ENCODE results near the gene KCNQ1.

The KCNQ1 gene

DNA sequence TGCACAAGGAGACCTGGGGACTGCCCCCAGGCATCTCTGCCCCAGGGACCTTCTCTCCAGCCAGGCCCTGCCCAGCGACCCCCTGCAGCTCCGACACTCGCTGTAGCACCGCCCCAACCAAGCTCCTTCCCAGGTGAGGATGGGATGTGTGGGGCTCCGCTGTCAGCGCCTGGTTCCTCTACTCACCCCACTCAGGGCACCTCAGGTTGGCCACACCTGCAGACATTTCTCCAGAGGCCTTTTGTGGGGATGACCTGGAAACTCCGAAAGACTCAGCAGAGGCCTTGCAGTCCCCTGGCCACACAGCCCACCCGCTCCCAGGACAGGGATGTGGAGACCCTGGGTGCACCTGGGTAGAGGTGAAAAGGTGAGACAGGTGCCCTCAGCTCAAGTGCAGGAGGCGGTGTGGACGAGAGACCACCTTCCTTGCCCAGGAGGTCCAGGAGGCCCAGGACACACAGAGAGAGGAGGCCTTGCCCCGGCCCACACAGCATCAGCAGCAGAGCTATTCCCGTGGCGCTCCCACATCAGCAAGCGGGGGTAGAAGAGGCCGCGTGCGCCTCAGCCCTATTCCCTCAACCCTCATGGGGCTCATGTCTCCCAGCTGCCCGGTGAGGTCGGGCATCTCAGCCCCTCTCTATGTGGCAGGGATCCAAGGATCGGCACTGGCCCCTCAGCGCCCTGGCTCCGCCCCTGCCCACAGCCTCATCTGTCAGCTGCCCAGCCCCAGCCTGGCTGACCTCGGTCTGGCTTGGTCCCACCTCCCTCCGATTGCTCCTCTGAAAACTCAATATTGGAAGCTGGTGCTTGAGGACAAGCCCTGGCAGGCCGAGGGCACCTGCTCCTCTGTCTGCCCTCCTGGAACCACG, 21.4 kb upstream of the KCNQ1 start:
- no peak for DNase-seq (ENCODE audit: low spot score)

DNA sequence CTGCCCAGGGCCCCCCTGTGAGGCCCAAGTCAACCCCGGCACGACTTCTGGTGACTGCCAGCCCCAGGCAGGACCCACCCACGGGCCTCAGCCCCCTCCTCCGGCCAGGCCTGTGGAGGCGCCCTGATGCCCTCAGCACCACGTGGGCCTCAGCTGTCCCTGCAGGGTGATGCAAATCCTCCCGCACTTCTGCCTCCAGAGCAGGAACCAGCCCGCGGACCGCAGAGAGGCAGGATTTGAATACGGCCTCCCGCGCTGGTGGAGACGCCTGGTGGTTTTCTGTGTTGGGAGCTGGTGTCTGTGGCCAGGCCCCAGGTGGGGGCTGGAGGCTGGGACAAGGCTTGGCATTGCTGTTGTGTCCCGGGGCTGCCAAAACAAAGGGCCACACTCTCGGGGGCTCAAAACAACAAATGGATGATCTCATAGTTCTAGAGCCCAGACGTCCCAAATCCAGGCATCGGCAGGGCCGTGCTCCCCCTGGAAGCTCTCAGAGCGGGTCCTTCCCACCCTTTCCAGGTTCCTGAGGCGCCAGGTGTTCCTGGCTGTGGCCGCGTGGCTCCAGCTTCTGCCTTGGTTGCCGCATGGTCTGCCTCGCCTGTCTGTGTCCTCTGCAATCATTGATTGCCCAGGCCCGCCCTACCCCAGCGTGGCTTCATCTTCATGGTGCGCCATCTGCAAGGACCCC, 19.9 kb upstream of the KCNQ1 start:
- no peak for DNase-seq (ENCODE audit: low spot score)

DNA sequence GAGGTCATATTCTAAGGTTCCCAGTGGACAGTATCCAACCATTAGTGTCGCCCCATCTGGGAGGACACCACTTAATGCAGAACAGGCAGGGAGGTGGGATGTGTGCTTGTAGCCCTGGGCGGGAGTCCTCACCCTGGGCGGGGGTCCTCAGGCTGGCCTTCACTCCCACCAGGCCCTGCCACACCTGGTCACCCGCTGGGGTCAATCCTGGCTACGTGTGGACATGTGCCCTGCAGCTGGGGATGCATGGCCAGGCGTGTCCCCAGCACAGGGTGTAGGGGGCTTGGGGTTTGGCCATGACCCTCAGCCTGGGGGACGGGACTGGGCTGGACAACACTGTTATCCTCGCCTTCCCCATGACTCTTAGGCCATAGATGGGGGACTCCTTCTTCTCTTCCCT, 19.3 kb upstream of the KCNQ1 start:
- DNase-seq (ENCODE audit: low spot score): no peak

DNA sequence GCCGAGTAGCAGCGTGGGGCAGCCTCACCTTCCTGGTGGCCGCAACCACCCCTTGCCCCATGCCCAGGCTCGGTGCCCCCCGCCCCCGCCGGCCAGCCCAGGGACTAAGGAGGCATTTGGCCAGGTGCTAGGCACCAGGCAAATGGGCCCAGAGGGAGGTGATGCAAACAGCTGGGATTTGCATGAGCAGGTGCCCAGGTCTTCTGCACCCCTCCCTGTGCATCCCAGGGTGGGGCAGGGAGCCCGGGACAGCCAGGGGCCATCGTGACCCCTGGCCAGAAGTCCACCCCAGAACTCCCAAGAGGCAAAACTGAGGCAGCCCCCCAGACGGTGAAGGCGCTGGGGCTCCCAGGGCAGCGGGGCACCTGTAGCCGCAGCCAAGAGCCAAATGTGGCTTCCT, 18.6 kb upstream of the KCNQ1 start:
- no peak for DNase-seq (ENCODE audit: low spot score)

DNA sequence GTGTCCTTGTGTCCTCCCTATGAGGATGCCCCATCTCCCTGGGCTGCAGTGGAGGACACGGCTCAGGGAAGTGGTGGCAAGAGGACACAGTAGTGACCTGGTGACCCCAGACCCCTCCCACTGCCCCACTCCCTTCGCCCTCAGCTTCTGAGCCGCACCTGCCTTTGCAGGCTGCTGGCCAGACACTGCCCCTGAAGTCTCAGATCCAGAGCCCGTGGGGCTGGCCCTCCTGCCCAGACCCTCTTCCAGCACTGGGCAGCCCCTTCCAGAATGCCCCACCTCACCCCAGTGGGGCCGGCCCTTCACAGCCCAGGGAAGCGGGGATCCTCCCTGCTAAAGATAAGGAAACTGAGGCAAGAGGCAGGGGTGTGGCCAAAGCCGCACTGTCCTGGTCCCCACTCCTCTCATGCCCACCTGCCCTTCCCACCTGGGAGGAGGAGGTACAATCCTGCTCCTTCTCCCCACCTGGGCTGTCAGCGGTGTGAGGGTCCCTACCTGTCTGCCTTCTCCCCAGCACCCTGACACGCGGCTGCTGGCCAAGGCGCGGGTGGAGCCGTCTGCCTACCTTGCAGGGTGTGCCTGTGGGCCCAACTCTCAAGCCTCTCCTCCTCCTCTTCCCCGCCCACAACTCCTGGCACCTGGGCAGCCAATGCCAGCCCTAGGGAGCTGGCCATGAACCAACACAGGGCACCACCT, 17.8 kb upstream of the KCNQ1 start:
- no peak for DNase-seq (ENCODE audit: low spot score)

DNA sequence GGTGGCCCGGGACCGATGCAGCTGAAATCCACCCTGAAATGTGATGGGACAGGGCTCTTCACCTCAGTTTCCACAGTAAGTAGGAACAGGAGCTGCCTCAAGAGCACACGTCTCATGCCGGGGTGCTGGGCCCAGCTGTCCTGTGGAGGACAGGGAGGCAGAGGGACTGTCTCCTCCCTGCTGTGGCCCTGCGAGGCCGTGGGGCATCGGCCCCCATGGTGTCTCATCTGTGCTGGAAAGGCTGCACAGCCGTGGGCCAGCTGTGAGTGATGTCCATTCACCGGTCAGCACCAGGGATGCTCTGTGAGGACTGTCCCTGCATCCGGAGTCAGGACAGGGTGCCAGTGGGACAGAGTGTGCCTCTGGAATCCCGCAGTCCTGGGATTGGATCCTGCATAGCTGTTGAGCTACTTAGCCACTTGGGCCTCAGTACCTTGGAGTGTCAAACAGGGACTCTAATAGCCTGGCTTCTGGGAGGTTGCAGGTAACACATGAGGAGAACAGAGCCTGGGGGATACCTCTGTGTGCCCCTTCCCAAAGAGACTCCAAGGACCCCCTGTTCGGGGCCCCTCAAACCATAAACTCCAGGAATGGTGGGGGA, 17.0 kb upstream of the KCNQ1 start:
- no peak for DNase-seq (ENCODE audit: low spot score)

DNA sequence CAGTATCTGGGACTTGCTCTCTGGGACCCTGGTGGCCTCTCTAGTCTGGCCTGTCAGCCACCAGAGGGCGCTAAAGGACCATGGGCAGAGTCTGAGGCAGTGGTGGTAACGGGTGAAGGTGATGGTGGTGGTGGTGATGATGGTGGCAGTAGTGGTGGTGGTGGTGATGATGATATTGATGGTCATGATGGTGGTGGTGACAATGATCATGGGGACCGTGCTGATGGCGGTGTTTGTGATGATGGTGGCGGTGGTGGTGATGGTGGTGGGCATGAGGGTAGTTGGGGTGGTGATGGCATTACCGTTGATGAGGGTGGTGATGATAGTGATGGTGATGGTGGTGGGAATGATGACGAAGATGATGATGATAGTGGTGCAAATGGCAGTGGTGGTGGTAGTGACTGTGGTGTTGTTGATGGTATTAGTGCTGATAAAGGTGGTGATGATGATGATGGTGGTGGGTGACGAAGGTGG, 16.4 kb upstream of the KCNQ1 start:
- peak; percentile 65 for DNase-seq (ENCODE audit: low spot score)

DNA sequence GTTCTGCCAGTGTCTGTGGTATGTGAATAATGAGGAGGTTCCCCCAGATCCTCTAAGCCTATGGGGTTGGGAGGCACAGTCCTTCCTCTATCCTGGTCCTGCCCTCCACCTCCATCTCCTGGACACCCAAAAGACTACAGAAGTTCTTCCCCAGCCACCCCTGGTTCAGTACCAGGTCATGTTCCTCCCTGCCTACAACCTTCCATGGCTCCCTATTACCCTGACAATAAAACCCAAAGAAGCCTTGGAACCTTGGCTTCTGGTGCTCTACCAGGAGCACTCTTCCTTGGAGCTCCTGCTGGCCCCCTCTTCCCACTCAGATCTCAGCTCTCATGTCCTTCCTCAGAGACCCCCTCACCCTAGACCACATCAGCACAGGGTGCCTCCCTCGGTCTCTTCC, 13.4 kb upstream of the KCNQ1 start:
- no peak for DNase-seq (ENCODE audit: low spot score)

DNA sequence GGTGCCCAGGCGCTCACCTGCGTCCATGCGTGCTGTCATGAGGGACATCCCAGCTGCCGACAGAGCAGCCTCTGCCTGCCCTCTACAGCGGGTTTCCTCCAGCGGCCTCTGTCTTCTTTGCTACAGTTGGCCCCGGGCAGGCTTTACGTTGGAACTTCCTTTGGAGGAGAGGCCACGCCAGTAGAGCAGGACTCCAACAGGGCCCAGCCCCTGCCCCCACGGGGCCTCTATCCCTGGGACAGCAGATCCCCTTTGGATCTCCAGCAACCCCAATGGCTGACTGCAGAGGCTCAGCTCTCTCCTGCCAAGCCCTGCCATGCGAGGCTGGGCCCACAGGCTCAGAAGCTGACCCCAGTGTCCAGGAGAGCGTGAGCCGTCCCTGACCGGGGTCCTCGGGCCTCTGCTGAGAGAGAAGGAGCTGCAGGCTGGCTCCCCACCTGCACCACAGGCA, 12.6 kb upstream of the KCNQ1 start:
- no peak for DNase-seq (ENCODE audit: low spot score)

DNA sequence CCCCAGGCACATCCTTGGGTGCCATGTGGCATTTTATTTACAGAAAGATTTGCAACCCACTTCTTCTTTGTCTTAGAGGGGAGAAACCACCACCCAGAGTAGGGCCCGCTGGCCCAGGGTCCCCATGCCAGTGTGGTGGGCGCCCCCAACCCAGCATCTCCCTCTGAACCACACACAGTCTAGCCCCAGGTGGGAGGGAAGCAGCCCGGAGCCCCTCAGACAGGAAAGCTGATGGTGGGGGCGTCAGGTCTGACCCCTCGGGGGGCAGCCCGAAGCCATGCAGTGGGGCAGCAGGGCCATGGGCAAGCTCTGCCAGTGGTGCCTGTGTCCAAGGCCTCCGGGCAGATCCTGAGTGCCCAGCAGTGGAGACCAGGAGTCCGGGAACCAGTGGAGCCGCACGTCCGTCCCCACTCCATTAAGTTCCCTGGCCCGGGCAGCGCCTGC, 12.2 kb upstream of the KCNQ1 start:
- DNase-seq (ENCODE audit: low spot score): no peak

DNA sequence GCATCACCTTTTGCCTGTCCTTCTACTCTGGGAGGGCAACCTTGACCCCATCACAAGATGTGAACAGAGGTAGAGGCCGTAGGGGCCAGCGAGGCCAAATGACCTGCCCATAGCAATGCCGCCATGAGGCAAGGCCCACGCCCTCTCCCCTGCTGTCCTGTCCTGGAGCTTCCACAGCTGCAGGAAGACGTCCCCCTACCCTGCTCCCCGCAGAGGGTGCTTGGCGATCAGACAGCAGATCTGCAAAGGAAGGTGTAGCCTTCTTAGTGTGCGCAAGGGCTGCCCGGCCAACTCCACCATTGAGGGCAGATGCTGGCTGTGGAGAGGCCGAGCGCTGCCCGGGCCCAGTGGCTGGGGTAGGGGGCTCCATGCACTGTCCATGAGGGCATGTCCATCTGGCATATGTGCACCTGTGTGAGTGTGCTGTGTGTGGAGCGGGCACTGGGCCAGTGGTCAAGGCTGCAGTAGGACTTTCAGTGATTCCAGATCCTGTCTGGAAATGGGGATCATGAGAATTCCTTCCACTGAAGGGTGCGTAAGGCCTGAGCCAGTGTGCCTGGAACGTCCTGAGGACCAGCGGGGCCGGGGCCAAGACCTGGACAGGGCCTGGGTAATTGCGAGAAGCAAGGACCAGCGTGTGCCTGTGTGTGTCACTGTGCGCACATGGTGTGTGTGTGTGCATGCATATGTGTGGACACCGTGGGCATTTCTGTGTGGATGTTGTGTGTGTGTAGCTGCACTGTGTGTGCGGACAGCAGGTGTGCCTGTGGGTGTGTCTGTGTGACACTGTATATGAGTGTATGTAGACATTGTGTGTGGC, 11.5 kb upstream of the KCNQ1 start:
- DNase-seq (ENCODE audit: low spot score): no peak

DNA sequence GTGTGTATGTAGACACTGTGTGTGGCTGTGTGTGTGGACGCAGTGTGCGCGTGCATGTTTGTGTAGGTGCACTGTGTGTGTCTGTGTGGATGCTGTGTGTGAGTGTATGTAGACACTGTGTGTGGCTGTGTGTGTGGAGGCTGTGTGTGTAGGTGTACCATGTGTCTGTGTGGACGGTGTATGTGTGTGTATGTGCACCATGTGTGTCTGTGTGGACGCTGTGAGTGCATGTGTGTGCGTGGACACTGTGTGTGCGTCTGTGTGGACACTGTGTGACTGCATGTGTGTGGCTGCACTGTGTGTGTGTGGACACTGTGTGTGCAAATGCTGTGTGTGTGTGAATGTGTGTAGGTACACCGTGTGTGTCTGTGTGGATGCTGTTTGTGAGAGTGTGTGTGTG, 10.8 kb upstream of the KCNQ1 start:
- no peak for DNase-seq (ENCODE audit: low spot score)

DNA sequence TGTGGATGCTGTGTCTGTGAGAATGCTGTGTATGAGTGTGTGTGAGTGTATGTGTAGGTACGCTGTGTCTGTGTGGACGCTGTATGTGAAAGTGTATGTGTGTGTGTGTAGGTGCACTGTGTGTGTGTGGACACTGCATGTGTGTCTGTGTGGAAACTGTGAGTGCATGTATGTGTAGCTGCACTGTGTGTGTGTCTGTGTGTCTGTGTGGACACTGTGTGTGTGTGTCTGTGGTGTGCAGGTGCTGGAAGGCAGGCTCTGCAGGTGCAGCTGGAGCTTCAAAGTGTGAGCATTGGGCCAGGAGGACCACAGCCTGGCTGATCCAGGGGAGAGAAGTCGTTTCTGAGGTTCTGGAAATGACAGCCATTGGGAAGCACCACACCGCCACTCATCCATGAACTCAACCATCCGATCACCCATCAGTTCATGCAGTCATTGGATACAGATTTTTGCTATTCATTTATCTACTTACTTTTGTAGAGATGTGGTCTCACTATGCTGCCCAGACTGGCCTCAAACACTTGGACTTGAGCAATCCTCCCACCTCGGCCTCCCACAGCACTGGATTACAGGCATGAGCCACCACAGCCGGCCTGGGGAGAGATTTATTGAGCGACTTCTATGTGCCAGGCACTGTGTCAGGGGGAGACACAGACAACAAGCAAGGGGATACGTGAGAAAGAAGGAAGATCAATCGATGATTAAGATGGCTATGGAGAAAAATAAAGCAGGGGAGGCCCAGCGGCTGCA, 10.1 kb upstream of the KCNQ1 start:
- DNase-seq (ENCODE audit: low spot score): no peak

DNA sequence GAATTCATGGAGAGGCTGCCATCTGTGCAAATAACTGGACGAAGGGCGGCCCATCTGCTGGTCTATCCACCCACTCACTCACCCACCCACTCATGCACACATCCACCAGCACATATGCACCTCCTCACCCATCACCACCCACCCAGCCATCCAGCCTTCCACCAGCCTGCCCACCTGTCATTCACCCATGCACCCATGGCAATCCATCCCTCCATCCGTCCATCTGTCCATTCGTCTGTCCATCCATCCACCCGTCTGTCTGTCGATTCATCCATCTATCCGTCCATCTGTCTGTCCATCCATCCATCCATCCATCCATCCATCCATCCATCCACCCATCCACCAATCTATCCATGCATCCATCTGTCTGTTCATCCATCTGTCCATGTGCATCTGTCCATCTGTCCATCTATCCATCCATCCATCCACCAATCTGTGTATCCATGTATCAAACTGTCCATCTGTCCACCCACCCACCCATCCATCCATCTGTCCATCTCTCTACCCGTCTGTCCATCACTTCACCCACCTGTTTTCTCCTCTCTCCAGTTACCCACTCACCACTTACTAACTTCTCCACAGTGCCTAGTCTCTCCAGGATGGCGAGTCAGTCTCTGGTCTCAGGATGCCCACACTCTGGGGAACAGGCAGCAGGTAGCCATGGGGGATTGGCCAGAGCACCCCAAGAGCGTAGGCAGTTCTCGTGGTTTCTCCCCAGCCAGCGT, 9.4 kb upstream of the KCNQ1 start:
- no peak for DNase-seq (ENCODE audit: low spot score)

DNA sequence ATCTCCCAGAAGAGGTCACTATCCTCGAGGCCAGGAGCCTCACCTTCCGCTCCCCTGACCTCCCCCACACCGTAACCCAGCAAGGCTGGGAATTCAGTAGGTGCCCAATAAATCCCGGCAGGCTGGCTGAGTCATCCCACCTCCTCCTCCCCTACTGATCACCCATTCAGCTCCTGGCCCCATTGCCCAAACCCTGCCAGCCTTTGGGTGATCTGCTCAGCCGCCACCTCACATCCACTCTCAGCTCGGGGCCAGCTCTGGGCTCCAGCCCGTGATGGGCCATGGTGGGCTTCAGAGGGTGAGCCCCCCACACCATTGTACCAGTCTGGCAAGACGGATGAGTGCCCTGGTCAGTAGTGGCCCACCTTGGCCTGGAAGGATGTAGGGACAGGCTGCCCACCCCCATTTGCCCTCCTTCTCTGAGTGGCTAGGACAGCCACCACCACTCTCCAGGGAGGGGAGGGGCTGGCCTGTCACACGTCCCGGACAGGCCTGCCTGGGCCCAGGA, 8.7 kb upstream of the KCNQ1 start:
- no peak for DNase-seq (ENCODE audit: low spot score)

DNA sequence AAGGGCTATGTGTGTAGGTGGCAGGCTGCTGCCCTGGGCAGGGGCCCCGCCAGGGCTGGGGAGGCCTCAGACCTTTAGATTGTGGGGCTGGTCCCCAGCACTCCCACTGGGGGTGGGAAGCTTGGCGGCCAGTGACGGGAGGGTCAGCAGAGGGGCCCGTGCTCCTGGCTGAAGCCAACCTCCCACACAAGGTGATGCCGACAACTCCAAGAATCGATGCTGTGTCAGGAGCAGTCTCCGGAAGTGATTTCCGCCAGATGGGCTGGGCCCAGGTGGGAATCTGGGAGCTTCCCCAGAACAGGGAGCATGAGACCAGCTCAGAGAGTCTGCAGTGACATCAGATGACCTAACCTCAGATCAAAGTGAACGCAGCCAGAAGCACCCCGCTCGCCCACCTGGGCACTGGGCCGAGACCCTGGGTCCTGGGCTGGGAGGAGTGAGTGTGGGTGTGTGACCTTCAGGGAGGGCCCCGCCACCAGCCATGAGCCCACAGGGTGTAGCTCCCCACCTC, 8.2 kb upstream of the KCNQ1 start:
- no peak for DNase-seq (ENCODE audit: low spot score)

DNA sequence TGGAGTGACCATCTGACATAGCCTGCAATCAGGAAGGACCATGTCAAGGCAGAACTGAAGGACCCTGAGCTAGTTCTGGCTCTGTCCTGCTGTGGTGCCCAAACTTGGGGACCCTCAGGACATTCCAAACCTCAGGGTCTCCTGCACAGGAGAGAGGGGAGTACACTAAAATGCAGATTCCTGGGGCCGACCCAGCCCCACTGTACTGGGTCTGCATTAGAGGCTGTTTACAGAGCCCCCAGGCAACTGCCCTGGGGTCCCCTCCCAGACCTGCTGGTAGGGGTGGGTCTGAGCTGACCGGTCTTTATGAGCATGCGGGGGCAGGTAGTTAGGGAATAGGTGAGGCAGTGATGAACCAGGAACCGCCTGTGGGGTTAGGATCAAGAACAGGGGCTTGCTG, 7.3 kb upstream of the KCNQ1 start:
- no peak for DNase-seq (ENCODE audit: low spot score)

DNA sequence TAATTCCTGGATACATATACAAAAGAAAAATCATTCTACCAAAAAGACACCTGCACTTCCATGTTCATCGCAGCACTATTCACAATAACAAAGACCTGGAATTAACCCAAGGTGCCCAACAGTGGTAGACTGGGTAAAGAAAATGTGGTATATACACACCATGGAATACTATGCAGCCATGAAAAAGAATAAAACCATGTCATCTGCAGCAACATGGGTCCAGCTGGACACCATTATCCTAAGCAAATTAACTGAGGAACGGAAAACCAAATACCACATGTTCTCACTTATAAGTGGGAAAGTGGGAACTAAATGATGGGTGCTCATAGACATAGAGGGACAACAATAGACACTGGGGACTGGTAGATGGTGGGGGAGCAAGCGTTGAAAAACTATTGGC, 5.0 kb upstream of the KCNQ1 start:
- no peak for DNase-seq (ENCODE audit: low spot score)

DNA sequence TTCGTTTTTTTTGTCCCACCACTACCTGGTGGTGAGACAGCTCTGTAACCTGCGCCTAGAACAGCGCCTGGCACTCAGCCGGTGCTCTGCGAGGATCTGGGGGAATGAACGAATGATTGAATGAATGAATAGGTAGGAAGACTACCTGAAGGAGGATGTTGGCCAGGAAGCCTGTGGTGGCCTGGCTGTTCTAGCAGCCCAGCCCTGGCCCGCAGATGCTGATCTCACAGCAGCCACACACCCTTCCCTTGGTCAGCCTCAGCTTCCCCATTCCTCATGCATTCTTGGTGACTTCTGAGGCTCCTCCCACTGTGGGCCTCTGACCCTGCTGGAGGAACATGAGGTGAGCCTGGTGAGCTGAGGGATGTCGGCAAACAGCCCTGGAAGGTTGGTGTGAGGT, 4.2 kb upstream of the KCNQ1 start:
- no peak for DNase-seq (ENCODE audit: low spot score)

DNA sequence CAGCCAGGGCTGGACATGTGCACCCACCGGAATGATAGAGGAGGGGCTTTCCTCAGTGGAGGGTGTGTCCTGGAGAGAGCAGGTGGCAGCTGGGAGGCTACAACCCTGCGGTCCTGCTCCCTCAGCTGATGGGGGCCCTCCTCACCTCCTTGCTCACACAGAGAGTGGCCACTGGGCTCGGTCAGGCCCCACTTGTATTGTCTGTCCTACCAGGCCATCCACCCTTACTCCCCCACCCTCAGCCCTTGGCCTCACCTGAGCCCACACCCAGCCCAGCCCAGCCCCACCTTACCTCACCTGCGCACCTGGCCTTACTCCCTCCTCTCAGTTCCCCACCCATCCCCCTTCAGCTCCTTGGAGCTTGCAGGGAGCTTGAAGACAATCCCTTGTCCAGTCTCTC, 3.6 kb upstream of the KCNQ1 start:
- DNase-seq (ENCODE audit: low spot score): no peak

Measured in kidney capillary endothelial cell (primary cell).